C4-2B (cell line): ENCODE measurements around the gene CLIC1.

ENCODE experiments used
- H3K27ac ChIP-seq: fragments of 450-650 bp; 2 replicates; pipeline ENCODE4 v1.5.1; 2017
- ZFX ChIP-seq: fragments of 450-650 bp; IDR thresholded peaks from 2 replicates; pipeline ENCODE4 v1.6.1; 2017
- TF ChIP-seq, protein P1 (sequence below): fragments of 450-650 bp; conservative IDR thresholded peaks from 2 replicates; pipeline ENCODE4 v1.5.1; 2017; ENCODE audit warnings: mild to moderate bottlenecking

Gene CLIC1

DNA sequence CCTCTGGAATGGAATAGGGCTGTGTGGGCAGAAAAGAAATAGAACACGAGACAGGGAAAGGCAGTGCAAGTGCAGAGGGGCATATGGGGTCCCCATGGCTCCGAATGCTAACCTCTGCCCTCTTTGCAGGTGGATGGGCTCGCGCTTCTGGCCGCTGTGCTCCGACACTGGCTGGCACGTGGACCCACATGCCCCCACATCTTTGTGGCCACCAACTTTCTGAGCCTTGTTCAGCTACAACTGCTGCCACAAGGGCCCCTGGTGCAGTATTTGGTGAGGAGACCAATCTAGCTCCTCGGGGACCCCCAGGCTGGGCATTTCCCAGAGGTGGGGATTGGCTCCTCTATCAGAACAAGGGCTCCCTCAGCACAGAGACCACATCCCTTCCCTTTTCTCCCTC is 25.0 kb upstream of the CLIC1 start:
- TF ChIP-seq, protein P1, sequence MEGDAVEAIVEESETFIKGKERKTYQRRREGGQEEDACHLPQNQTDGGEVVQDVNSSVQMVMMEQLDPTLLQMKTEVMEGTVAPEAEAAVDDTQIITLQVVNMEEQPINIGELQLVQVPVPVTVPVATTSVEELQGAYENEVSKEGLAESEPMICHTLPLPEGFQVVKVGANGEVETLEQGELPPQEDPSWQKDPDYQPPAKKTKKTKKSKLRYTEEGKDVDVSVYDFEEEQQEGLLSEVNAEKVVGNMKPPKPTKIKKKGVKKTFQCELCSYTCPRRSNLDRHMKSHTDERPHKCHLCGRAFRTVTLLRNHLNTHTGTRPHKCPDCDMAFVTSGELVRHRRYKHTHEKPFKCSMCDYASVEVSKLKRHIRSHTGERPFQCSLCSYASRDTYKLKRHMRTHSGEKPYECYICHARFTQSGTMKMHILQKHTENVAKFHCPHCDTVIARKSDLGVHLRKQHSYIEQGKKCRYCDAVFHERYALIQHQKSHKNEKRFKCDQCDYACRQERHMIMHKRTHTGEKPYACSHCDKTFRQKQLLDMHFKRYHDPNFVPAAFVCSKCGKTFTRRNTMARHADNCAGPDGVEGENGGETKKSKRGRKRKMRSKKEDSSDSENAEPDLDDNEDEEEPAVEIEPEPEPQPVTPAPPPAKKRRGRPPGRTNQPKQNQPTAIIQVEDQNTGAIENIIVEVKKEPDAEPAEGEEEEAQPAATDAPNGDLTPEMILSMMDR = no peak
- no peak for TF ChIP-seq ZFX
- H3K27ac ChIP-seq = no peak overlapping the region

DNA sequence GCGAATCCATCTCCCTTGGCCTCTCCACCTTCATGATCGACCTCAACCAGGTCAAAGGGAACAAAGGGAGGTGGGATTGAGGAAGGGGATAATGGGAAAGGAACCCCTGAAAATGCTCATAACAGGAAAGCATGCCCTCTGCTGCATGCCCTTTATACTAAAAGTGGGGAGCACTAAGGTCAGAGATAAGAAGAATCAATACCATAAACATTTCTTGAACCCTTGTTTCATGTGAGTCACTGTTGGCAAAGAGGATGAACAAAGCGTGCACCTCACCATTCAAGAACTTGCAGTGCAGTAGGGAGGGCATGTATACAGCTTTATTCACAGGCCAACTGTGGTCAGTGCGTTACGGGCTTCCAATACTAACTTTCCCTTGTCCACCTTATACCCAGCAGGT is 24.5 kb upstream of the CLIC1 start:
- H3K27ac ChIP-seq = no peak overlapping the region
- no peak for TF ChIP-seq ZFX
- TF ChIP-seq, protein P1 = no peak

DNA sequence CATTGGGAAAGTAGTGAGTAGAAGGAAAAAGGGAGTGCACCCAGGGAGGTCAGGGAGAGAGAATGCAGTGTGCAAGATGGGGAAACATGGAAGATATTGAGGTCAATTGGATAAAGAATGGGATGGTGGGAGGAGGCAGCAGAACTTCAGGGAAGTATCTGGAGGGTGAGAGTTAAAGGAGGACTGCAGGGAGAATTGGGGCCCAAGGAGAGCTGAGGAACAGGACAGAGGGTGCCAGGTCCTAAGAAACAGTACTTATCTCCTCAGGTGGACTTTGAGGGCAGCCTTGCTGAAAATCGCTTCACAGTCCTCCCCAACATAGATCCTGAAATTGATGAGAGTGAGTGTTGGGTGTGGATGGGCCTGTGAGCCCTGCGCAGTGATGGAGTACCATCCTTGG is 22.0 kb upstream of the CLIC1 start:
- no peak overlapping the region for H3K27ac ChIP-seq
- TF ChIP-seq, protein P1 = no peak
- no peak for TF ChIP-seq ZFX

DNA sequence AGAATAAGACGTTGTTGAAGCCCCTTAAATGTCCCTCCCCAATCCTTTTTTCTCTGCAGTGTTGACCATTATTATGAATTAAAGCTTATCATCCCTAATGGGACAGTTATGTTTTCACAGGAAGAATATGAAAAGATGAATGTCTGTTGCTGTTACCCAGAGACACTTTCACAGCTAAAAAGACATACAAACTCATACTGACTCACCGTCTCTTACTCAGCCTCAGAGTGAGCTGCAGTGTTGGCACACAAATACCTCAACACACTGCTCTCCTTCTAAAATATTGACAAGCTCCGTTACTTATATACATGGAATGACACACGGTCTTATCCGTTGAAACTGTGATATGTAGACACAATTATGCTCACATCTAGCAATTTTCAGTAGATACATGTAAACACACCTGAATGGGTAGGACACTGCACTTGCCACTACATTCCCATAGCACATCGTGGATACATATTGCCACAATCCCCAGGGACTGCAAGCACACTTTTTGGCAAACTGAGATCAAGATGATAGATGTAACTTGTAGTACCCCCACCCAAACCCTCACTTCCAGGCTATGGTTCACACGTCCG is 16.5 kb upstream of the CLIC1 start:
- TF ChIP-seq ZFX = no peak
- TF ChIP-seq, protein P1 = no peak
- no peak overlapping the region for H3K27ac ChIP-seq

DNA sequence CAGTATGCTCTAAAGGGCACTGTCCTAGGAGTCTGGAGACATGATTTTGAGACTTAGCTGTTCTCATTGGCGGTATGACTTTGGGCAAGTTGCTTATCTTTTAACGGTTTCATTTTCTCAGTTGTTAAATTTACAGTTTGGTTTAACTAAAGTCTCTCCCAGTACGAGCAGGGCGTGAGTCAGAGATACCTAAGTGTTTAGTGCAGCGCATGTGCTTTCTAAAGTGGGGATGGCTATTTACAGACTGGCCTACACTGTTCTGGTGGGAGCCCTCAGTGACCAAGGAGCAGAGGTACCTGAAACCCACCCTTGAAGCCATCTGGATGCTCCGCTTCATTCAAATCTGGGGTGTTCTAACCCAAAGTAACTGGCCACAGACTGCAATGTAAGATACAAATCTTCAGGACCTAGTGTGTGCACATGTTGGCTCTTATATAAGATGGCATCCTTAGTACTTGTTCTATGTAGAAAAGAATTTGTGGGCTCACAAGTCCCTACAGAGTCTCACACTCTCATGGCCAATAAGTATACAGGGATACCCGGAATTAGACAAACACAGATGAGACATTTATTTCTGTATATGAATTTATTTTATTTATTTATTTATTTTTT is 14.2 kb upstream of the CLIC1 start:
- TF ChIP-seq, protein P1 = no peak
- no peak for TF ChIP-seq ZFX
- H3K27ac ChIP-seq = no peak overlapping the region

DNA sequence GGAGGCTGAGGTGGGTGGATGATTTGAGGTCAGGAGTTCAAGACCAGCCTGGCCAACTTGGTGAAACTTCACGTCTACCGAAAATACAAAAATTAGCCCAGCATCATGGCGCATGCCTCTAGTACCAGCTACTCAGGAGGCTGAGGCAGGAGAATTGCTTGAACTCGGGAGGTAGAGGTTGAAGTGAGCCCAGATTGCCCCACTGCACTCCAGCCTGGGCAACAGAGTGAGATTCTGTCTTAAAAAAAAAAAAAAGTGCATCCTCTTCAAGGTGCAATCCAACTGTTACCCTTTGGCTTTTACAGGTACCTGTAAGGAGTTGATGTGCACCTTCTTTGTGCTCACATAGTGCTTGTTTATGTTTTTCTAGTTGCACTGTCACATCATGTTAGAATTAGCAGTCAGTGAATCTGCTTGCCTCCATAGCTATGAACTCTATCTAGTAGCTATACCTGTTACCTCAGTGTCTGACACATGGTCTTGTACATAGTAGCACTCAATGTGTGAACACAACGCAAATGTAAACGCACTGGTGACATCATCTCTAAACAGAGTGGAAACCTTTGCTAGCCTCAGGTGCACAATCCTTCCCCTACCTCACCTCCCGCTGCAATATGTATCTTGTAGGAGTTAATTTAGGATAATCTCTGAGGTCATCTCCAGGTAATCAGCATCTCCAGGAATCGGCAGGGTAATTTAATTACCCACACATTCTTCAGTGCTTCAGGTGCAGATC is 13.1 kb upstream of the CLIC1 start:
- TF ChIP-seq, protein P1 = no peak
- TF ChIP-seq ZFX = no peak
- no peak overlapping the region for H3K27ac ChIP-seq

DNA sequence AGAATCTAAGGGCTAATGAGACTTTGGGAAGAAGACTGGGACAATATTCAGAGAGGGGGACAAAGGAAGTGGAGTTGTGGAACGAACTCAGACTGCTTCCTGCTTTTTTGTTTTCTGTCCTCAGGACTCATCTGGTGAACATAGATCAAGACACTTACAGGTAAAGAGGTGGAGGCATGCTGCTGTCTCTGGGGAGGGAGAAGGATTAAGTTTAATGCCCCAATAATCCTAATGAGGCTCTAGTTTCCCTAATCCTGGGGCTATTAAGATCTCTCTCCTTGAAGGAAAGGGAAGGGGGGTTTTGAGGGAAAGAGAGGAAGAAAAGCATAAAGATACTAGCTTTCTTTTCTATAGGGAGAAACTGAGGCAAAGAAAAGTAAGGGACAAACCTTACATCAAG is 8.1 kb upstream of the CLIC1 start:
- no peak for TF ChIP-seq ZFX
- TF ChIP-seq, protein P1 = no peak
- H3K27ac ChIP-seq = no peak overlapping the region
